ENCODE measurements around the gene E2F3.

Gene E2F3

DNA sequence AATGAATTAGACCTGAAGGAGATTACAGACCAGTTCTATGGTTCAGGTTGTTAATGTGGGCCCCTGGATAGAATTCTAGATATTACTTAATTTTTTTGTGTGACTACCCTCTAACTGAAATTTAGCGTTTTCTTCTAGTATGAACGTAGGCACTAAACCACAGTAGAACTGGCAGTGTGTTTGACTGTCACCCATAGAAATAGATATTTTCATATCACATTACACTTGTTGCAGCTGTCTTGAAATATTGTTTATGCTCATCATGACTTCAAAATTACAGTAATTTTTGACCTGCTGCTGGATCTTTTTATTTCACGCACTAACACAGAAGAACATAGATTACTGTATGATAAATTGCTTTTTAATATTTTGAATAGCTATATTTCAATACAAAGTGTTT, 31.6 kb downstream of the E2F3 start:
- DNase-seq (ENCODE audit: insufficient read length, low spot score) = no peak
- TF ChIP-seq, protein P1, sequence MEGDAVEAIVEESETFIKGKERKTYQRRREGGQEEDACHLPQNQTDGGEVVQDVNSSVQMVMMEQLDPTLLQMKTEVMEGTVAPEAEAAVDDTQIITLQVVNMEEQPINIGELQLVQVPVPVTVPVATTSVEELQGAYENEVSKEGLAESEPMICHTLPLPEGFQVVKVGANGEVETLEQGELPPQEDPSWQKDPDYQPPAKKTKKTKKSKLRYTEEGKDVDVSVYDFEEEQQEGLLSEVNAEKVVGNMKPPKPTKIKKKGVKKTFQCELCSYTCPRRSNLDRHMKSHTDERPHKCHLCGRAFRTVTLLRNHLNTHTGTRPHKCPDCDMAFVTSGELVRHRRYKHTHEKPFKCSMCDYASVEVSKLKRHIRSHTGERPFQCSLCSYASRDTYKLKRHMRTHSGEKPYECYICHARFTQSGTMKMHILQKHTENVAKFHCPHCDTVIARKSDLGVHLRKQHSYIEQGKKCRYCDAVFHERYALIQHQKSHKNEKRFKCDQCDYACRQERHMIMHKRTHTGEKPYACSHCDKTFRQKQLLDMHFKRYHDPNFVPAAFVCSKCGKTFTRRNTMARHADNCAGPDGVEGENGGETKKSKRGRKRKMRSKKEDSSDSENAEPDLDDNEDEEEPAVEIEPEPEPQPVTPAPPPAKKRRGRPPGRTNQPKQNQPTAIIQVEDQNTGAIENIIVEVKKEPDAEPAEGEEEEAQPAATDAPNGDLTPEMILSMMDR (IDR thresholded peaks at IDR 0.05; ENCODE audit: insufficient read depth, missing control alignments) = no peak
- no peak for FAIRE-seq

DNA sequence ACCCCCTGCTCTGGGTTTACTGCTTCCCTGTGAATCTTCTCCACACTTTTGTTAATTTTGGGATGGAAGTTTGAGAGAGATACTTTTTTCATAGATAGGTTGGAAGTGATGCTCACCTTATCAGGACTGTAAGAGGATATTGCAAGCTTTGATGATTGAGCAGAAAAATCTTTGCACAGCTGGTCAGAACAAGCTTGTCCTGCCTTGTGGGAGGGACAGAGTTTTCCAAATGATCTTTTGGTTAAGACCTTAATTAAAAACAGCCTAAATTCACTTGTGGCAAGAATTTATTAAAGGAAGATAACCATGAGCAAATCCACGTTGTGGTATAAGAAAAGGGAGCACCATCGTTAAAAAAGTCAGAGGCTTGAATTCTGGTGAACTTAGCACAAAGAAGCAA, 32.2 kb downstream of the E2F3 start:
- TF ChIP-seq, protein P1 (IDR thresholded peaks at IDR 0.05; ENCODE audit: insufficient read depth, missing control alignments) = no peak
- no peak for FAIRE-seq
- DNase-seq (ENCODE audit: insufficient read length, low spot score) = no peak

DNA sequence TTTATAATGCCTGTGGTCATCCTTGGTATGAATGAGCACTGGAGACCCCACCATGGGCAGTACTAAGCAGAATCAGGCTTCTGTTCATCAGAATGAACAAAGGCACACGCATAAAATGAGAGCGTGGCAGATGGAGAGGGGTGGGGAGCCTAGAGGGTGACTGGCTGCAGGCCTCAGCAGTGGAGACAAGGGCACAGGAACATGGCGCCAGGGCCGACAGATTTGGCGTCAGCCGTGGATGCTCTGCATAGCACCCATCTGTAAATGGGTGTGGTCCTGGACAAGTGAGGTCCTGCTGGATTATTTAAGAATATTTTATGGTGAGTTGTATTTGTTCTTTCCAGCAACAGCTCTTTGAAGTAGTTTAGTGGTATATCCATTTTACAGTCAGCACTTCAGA, 33.1 kb downstream of the E2F3 start:
- DNase-seq (ENCODE audit: insufficient read length, low spot score) (no peak), FAIRE-seq (no peak)
- TF ChIP-seq, protein P1 (IDR thresholded peaks at IDR 0.05; ENCODE audit: insufficient read depth, missing control alignments) = no peak

GRCh38 chr6:20436719-20437118, 35.0 kb downstream of the E2F3 start:
- TF ChIP-seq, protein P1 (IDR thresholded peaks at IDR 0.05; ENCODE audit: insufficient read depth, missing control alignments) = no peak
- DNase-seq (ENCODE audit: insufficient read length, low spot score) (no peak), FAIRE-seq (no peak)

DNA sequence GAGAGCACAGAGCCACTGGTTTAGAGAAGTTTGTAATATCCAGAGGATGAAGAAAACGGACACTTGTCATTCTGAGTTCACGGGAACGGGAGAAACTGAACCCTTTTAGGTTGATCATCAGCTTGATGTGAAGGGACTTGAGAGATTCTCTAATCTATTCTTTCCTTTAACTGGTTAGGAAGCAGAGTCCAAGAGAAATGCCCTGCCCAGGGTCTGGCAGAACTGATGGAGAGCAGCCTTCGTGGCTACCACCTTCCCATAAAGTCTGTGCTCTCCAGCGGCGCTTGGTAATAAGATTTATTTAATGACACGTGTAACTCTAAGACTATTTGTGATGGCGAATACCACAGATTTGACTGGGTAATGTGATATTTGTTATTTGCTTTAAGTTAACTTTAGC, 36.0 kb downstream of the E2F3 start:
- DNase-seq (ENCODE audit: insufficient read length, low spot score) (no peak), FAIRE-seq (no peak)
- TF ChIP-seq, protein P1 (IDR thresholded peaks at IDR 0.05; ENCODE audit: insufficient read depth, missing control alignments) = no peak

GRCh38 chr6:20438462-20439070, 36.9 kb downstream of the E2F3 start:
- TF ChIP-seq, protein P1 (IDR thresholded peaks at IDR 0.05; ENCODE audit: insufficient read depth, missing control alignments) = no peak
- FAIRE-seq (no peak), DNase-seq (ENCODE audit: insufficient read length, low spot score) (no peak)

DNA sequence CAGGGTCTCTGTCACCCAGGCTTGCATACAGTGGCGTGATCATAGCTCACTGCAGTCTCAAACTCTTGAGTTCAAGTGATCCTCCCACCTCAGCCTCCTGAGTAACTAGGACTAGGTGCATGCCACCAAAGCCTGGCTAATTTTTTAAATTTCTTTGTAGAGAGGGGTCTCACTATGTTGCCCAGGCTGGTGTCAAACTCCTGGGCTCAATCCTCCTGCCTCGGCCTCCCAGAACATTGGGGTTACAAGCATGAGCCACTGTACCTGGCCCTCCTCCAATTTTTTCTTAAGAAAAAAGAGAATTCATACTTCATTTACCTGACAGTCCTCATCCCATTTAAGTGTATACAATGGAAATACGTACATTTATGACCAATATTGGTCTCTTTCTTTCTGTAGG, 37.9 kb downstream of the E2F3 start:
- FAIRE-seq (no peak), DNase-seq (ENCODE audit: insufficient read length, low spot score) (no peak)
- TF ChIP-seq, protein P1 (IDR thresholded peaks at IDR 0.05; ENCODE audit: insufficient read depth, missing control alignments) = no peak
